PFSK-1 (cell line): ENCODE data around the gene SLC38A11.

Experiments
- FOXP2 ChIP-seq: optimal IDR thresholded peaks from 2 replicates; pipeline ENCODE3; 2011; ENCODE audit warnings: borderline replicate concordance, control low read depth, inconsistent platforms; ENCODE audit not compliant: insufficient read depth; ENCODE audit errors: extremely low read length, extremely low read depth
- POLR2AphosphoS5 ChIP-seq: IDR thresholded peaks from 2 replicates; pipeline ENCODE4 v1.6.1; 2012; ENCODE audit warnings: low read depth, mild to moderate bottlenecking, control low read depth, low read length, moderate library complexity
- SIN3A ChIP-seq: IDR thresholded peaks from 2 replicates; pipeline ENCODE4 v1.6.1; 2012; ENCODE audit warnings: mild to moderate bottlenecking, low read length, moderate library complexity, borderline replicate concordance; ENCODE audit not compliant: insufficient read depth
- TAF1 ChIP-seq: IDR thresholded peaks from 2 replicates; pipeline ENCODE4 v1.6.1; 2012; ENCODE audit warnings: low read length, control low read depth, borderline replicate concordance; ENCODE audit not compliant: insufficient read depth
- TF ChIP-seq, protein P1 (sequence below), 2 experiments: IDR thresholded peaks; 2 replicates each; pipeline versions ENCODE4 v1.6.1 to v1.8.0; 2011 to 2012; ENCODE audit warnings: low read depth in 2 of 2, low read length in 2 of 2, control low read depth in 1 of 2, inconsistent platforms in 1 of 2, mild to moderate bottlenecking in 1 of 2, moderate library complexity in 1 of 2; ENCODE audit not compliant: insufficient read depth in 1 of 2

DNA sequence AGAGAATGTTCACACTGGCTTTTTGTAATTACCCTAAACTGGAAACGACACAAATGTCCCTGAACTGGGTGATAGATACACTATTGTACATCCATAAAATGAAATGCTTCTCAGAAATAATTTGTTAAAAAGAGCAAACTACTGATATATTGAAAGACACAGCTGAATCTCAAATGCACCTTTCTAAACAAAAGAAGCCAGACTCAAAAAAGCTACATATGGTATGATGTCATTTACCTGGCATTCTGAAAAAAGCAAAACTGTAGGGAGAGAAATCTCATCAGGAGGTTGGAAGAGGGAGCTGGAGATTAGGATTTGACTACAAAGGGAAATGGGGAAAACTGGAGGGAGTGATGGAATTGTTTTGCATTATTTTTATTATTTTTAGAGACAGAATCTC is 12.0 kb downstream of the SLC38A11 start:
- TF ChIP-seq, protein P1, sequence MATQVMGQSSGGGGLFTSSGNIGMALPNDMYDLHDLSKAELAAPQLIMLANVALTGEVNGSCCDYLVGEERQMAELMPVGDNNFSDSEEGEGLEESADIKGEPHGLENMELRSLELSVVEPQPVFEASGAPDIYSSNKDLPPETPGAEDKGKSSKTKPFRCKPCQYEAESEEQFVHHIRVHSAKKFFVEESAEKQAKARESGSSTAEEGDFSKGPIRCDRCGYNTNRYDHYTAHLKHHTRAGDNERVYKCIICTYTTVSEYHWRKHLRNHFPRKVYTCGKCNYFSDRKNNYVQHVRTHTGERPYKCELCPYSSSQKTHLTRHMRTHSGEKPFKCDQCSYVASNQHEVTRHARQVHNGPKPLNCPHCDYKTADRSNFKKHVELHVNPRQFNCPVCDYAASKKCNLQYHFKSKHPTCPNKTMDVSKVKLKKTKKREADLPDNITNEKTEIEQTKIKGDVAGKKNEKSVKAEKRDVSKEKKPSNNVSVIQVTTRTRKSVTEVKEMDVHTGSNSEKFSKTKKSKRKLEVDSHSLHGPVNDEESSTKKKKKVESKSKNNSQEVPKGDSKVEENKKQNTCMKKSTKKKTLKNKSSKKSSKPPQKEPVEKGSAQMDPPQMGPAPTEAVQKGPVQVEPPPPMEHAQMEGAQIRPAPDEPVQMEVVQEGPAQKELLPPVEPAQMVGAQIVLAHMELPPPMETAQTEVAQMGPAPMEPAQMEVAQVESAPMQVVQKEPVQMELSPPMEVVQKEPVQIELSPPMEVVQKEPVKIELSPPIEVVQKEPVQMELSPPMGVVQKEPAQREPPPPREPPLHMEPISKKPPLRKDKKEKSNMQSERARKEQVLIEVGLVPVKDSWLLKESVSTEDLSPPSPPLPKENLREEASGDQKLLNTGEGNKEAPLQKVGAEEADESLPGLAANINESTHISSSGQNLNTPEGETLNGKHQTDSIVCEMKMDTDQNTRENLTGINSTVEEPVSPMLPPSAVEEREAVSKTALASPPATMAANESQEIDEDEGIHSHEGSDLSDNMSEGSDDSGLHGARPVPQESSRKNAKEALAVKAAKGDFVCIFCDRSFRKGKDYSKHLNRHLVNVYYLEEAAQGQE (IDR thresholded peaks at IDR 0.05; ENCODE audit: insufficient read depth in 1 of 2, low read depth in 2 of 2, low read length in 2 of 2), result no peak
- TF ChIP-seq POLR2AphosphoS5, result no peak
- TF ChIP-seq SIN3A, result no peak
- TF ChIP-seq TAF1, result no peak
- TF ChIP-seq FOXP2, result no peak
